ENCODE measurements around the gene SATB2.

Gene SATB2

GRCh38 chr2:199329466-199329865, 128.3 kb downstream of the SATB2 start:
- no peak for TF ChIP-seq CTCF (IDR thresholded peaks at IDR 0.05; ENCODE audit: borderline replicate concordance, control extremely low read depth, extremely low read depth, insufficient read depth, missing control alignments)
- in situ Hi-C loops (cut with MboI; ENCODE audit: low sequenced_read_pairs, unreplicated experiment), result no loop called here
- no peak for DNase-seq (ENCODE audit: low spot score)

- TF ChIP-seq CTCF (IDR thresholded peaks at IDR 0.05; ENCODE audit: borderline replicate concordance, control extremely low read depth, extremely low read depth, insufficient read depth, missing control alignments), result no peak
- DNase-seq (ENCODE audit: low spot score), result no peak
- in situ Hi-C loops (cut with MboI; ENCODE audit: low sequenced_read_pairs, unreplicated experiment), result no loop called here
Measured at GRCh38 chr2:199329031-199329430, 128.7 kb downstream of the SATB2 start.

- no peak for TF ChIP-seq CTCF (IDR thresholded peaks at IDR 0.05; ENCODE audit: borderline replicate concordance, control extremely low read depth, extremely low read depth, insufficient read depth, missing control alignments)
- in situ Hi-C loops (cut with MboI; ENCODE audit: low sequenced_read_pairs, unreplicated experiment), result no loop called here
- DNase-seq (ENCODE audit: low spot score), result no peak
Measured at GRCh38 chr2:199325881-199326280, 131.9 kb downstream of the SATB2 start.

- TF ChIP-seq CTCF (IDR thresholded peaks at IDR 0.05; ENCODE audit: borderline replicate concordance, control extremely low read depth, extremely low read depth, insufficient read depth, missing control alignments), result no peak
- in situ Hi-C loops (cut with MboI; ENCODE audit: low sequenced_read_pairs, unreplicated experiment), result no loop called here
- no peak for DNase-seq (ENCODE audit: low spot score)
Measured at GRCh38 chr2:199322151-199322550, 135.6 kb downstream of the SATB2 start.

GRCh38 chr2:199317646-199318045, 140.1 kb downstream of the SATB2 start:
- in situ Hi-C loops (cut with MboI; ENCODE audit: low sequenced_read_pairs, unreplicated experiment), result no loop called here
- TF ChIP-seq CTCF (IDR thresholded peaks at IDR 0.05; ENCODE audit: borderline replicate concordance, control extremely low read depth, extremely low read depth, insufficient read depth, missing control alignments), result no peak
- no peak for DNase-seq (ENCODE audit: low spot score)

GRCh38 chr2:199316851-199317250, 140.9 kb downstream of the SATB2 start:
- no peak for TF ChIP-seq CTCF (IDR thresholded peaks at IDR 0.05; ENCODE audit: borderline replicate concordance, control extremely low read depth, extremely low read depth, insufficient read depth, missing control alignments)
- DNase-seq (ENCODE audit: low spot score), result no peak
- in situ Hi-C loops (cut with MboI; ENCODE audit: low sequenced_read_pairs, unreplicated experiment), result no loop called here

All from GM13976 (cell line).